IMR-90 (cell line): Measurements from ENCODE around the gene OSBPL1A. TPM values are rescaled to one million over a fixed set of nuclear protein-coding genes. Genes with fewer than 3 reads are reported as not detected.

Experiments
- ATAC-seq: fragments of 200-7000 bp; cut with Tn5 transposase; 2 replicates; pipeline ENCODE4 v1.9.1; 2020; ENCODE audit warnings: low read depth, mild to moderate bottlenecking, moderate library complexity
- BruUV-seq: library from RNA; stranded (reverse); fragments of 400-500 nt; replicated peaks from 2 replicates; lab custom pipeline; 2021; lab: Mats Ljungman, UMichigan
- CTCF ChIA-PET: fragments of 300-600 bp; formaldehyde crosslinking; extraction: SDS; loops from one replicate; lab custom pipeline; 2021; ENCODE audit warnings: antibody characterized with exemption; lab: Yijun Ruan, JAX
- POLR2A ChIA-PET: fragments of 300-600 bp; sonication (Branson Sonifier 250); formaldehyde crosslinking; loops from one replicate; lab custom pipeline; 2022; ENCODE audit warnings: antibody characterized with exemption; ENCODE audit not compliant: unreplicated experiment; lab: Charles Lee
- DNase-seq: peaks from one replicate; pipeline ENCODE4 v3.0.0; 2013
- H2AFZ ChIP-seq: replicated peaks from 2 replicates; pipeline ENCODE3; 2013; ENCODE audit warnings: low read length, mild to moderate bottlenecking; ENCODE audit not compliant: poor library complexity
- H2AK5ac ChIP-seq: 2 replicates; pipeline ENCODE4 v1.6.1; 2013; ENCODE audit warnings: low read depth, low read length, inconsistent platforms
- H2AK9ac ChIP-seq: replicated peaks from 2 replicates; pipeline ENCODE3; 2013; ENCODE audit warnings: mild to moderate bottlenecking, low read depth, low read length, moderate library complexity; ENCODE audit not compliant: poor library complexity
- H2BK120ac ChIP-seq: 2 replicates; pipeline ENCODE4 v1.6.1; 2013; ENCODE audit warnings: low read depth, low read length, inconsistent platforms
- H2BK15ac ChIP-seq: 3 replicates; pipeline ENCODE4 v1.6.1; 2013; ENCODE audit warnings: low read depth, low read length, inconsistent platforms
- H2BK20ac ChIP-seq: 2 replicates; pipeline ENCODE4 v1.6.1; 2013; ENCODE audit warnings: low read depth, mild to moderate bottlenecking, inconsistent platforms, low read length, moderate library complexity
- H2BK5ac ChIP-seq: 2 replicates; pipeline ENCODE4 v1.6.1; 2013; ENCODE audit warnings: mild to moderate bottlenecking, low read depth, low read length, inconsistent platforms; ENCODE audit not compliant: poor library complexity, severe bottlenecking
- H3K14ac ChIP-seq: replicated peaks from 2 replicates; pipeline ENCODE4 v1.6.1; 2013; ENCODE audit warnings: low read depth, low read length, inconsistent platforms
- H3K18ac ChIP-seq: 2 replicates; pipeline ENCODE4 v1.6.1; 2013; ENCODE audit warnings: low read depth, low read length, control low read depth
- H3K23ac ChIP-seq: 2 replicates; pipeline ENCODE4 v1.6.1; 2013; ENCODE audit warnings: low read depth, low read length, inconsistent platforms
- H3K27ac ChIP-seq: 2 replicates; pipeline ENCODE4 v1.5.1; 2013; ENCODE audit warnings: mild to moderate bottlenecking, control low read depth, low read length; ENCODE audit not compliant: insufficient read depth
- H3K27me3 ChIP-seq: 2 replicates; pipeline ENCODE4 v1.6.1; 2013; ENCODE audit warnings: low read length; ENCODE audit not compliant: control insufficient read depth, insufficient read depth
- H3K36me3 ChIP-seq: 2 replicates; pipeline ENCODE4 v1.6.1; 2013; ENCODE audit warnings: low read length, mixed read lengths; ENCODE audit not compliant: control insufficient read depth, insufficient read depth
- H3K4ac ChIP-seq: 2 replicates; pipeline ENCODE4 v1.6.1; 2013; ENCODE audit warnings: low read depth, low read length, inconsistent platforms
- H3K4me1 ChIP-seq: 2 replicates; pipeline ENCODE4 v1.6.1; 2013; ENCODE audit warnings: low read length, mixed read lengths; ENCODE audit not compliant: control insufficient read depth, insufficient read depth
- H3K4me2 ChIP-seq: 2 replicates; pipeline ENCODE4 v1.6.1; 2013; ENCODE audit warnings: low read depth, mild to moderate bottlenecking, control low read depth, low read length, moderate library complexity
- H3K4me3 ChIP-seq: 2 replicates; pipeline ENCODE4 v1.5.1; 2013; ENCODE audit warnings: low read depth, mild to moderate bottlenecking, control low read depth, low read length, moderate library complexity; ENCODE audit not compliant: insufficient read depth
- H3K56ac ChIP-seq: 2 replicates; pipeline ENCODE4 v1.6.1; 2013; ENCODE audit warnings: low read length, inconsistent platforms; ENCODE audit not compliant: insufficient read depth; ENCODE audit errors: extremely low read depth
- H3K79me1 ChIP-seq, 2 experiments: 2 replicates each; pipeline ENCODE4 v1.6.1; 2013; ENCODE audit warnings: low read length in 2 of 2, inconsistent platforms in 1 of 2, low read depth in 1 of 2
- H3K9ac ChIP-seq: 2 replicates; pipeline ENCODE4 v1.6.1; 2013; ENCODE audit warnings: low read depth, low read length, control low read depth
- H3K9me1 ChIP-seq: 2 replicates; pipeline ENCODE4 v1.6.1; 2013; ENCODE audit warnings: low read length, inconsistent platforms; ENCODE audit not compliant: insufficient read depth
- H3K9me3 ChIP-seq: 2 replicates; pipeline ENCODE4 v1.6.1; 2013; ENCODE audit warnings: low read length; ENCODE audit not compliant: control insufficient read depth, insufficient read depth
- H4K20me1 ChIP-seq: 2 replicates; pipeline ENCODE4 v1.6.1; 2013; ENCODE audit warnings: low read length, inconsistent platforms; ENCODE audit not compliant: insufficient read depth
- H4K5ac ChIP-seq: 2 replicates; pipeline ENCODE4 v1.6.1; 2013; ENCODE audit warnings: mild to moderate bottlenecking, low read depth, low read length, control low read depth
- H4K8ac ChIP-seq, 2 experiments: 2 replicates each; pipeline ENCODE4 v1.6.1; 2013; ENCODE audit warnings: low read depth in 2 of 2, low read length in 2 of 2, control low read depth in 1 of 2, inconsistent platforms in 1 of 2
- H4K91ac ChIP-seq: 2 replicates; pipeline ENCODE4 v1.6.1; 2013; ENCODE audit warnings: low read depth, low read length, inconsistent platforms; ENCODE audit not compliant: insufficient read depth
- BHLHE40 ChIP-seq: fragments of 150-350 bp; IDR thresholded peaks from 2 replicates; pipeline ENCODE4 v1.6.1; 2016; ENCODE audit warnings: mild to moderate bottlenecking, low read depth, low read length
- CEBPB ChIP-seq: IDR thresholded peaks from 2 replicates; pipeline ENCODE4 v1.6.1; 2012; ENCODE audit warnings: low read depth, low read length, improper control_type of control experiment
- CHD1 ChIP-seq: IDR thresholded peaks from 2 replicates; pipeline ENCODE4 v1.6.1; 2012; ENCODE audit warnings: low read depth, low read length, improper control_type of control experiment
- ELK1 ChIP-seq: fragments of 150-350 bp; IDR thresholded peaks from 2 replicates; pipeline ENCODE4 v1.6.1; 2016; ENCODE audit warnings: low read depth, mild to moderate bottlenecking, low read length, moderate library complexity, borderline replicate concordance
- FOS ChIP-seq: fragments of 150-350 bp; IDR thresholded peaks from 2 replicates; pipeline ENCODE4 v1.6.1; 2016; ENCODE audit warnings: low read depth, low read length
- MXI1 ChIP-seq: IDR thresholded peaks from 2 replicates; pipeline ENCODE4 v1.6.1; 2012; ENCODE audit warnings: low read depth, mild to moderate bottlenecking, low read length, moderate library complexity, borderline replicate concordance
- NFE2L2 ChIP-seq: fragments of 150-350 bp; IDR thresholded peaks from 2 replicates; pipeline ENCODE4 v1.6.1; 2016; ENCODE audit warnings: low read depth, mild to moderate bottlenecking, low read length
- POLR2A ChIP-seq: IDR thresholded peaks from 2 replicates; pipeline ENCODE4 v1.6.1; 2012; ENCODE audit warnings: mild to moderate bottlenecking, low read depth, low read length
- RAD21 ChIP-seq: IDR thresholded peaks from 2 replicates; pipeline ENCODE4 v1.6.1; 2012; ENCODE audit warnings: low read length, improper control_type of control experiment
- RFX5 ChIP-seq: IDR thresholded peaks from 2 replicates; pipeline ENCODE4 v1.8.0; 2012; ENCODE audit warnings: low read depth, mild to moderate bottlenecking, low read length, moderate library complexity
- SMC3 ChIP-seq: fragments of 150-350 bp; IDR thresholded peaks from 2 replicates; pipeline ENCODE4 v1.6.1; 2016; ENCODE audit warnings: low read depth, mild to moderate bottlenecking, antibody characterized with exemption, low read length, moderate library complexity
- USF2 ChIP-seq: fragments of 150-350 bp; IDR thresholded peaks from 2 replicates; pipeline ENCODE4 v1.6.1; 2017; ENCODE audit warnings: mild to moderate bottlenecking, antibody characterized with exemption, low read length, low read depth
- WGBS, 2 experiments: methylation state at CpG; one replicate each; pipeline versions ENCODE4 v1.1.5 to v1.1.7; 2013; ENCODE audit warnings: missing lambda C conversion rate in 2 of 2; ENCODE audit not compliant: insufficient read length in 1 of 2; ENCODE audit errors: extremely low coverage in 2 of 2; 5-methylcytosine and 5-hydroxymethylcytosine counted together
- dilution Hi-C: fragments of 300-500 bp; cut with HindIII; formaldehyde crosslinking; loops from one replicate; pipeline ENCODE4 v1.14.3; 2018; ENCODE audit warnings: low sequenced_read_pairs; ENCODE audit not compliant: unreplicated experiment
- in situ Hi-C: fragments of 300-500 bp; cut with MboI; formaldehyde crosslinking; loops from 3 replicates; pipeline ENCODE4 v1.14.3; 2019; ENCODE audit warnings: low sequenced_read_pairs, inconsistent platforms, mixed read lengths
- intact Hi-C: fragments of 100-400 bp; cut with micrococcal nuclease; formaldehyde crosslinking; loops from 2 replicates; pipeline ENCODE4 v1.10.0; 2022
- polyA plus RNA-seq, 3 experiments: library from polyadenylated mRNA; depleted of rRNA; stranded (reverse); fragments of >200 nt; gene quantifications; 2 replicates each; pipeline ENCODE4 v1.2.3, GENCODE V29; 2012; ENCODE audit warnings: low replicate concordance in 1 of 3
- total RNA-seq: library from RNA; depleted of rRNA; stranded (reverse); fragments of >200 nt; gene quantifications from 2 replicates; pipeline ENCODE4 v1.2.3, GENCODE V29; 2012

The OSBPL1A gene
- total and polyA plus RNA-seq, 2 of the 4 experiments (the other 2 are of a cell fraction), result 29.4 to 70.4 TPM

- Histone ChIP-seq H3K9ac (no peak overlapping the region), H4K91ac (no peak overlapping the region), H2BK15ac (no peak overlapping the region), H3K18ac (no peak overlapping the region), H3K56ac (no peak overlapping the region), H2AFZ (no peak overlapping the region), H3K9me3 (no peaks in the 10 kb centered on the region), H3K14ac (no peak overlapping the region), H2BK5ac (no peak overlapping the region), H4K5ac (no peak overlapping the region), H4K8ac (no peak overlapping the region), H2BK120ac (no peak overlapping the region), H3K27me3 (no peaks in the 10 kb centered on the region), H3K23ac (no peak overlapping the region), H2AK9ac (no peak overlapping the region), H4K20me1 (no peaks in the 10 kb centered on the region), H3K79me1 (no peaks in the 10 kb centered on the region), H2AK5ac (no peak overlapping the region), H3K4me3 (no peak overlapping the region), H3K4ac (no peak overlapping the region), H2BK20ac (no peak overlapping the region), H3K27ac (no peak overlapping the region), H3K9me1 (0 out of 2 replicates have a peak, but pooled peaks cover 6% of the 10 kb centered on the region), H3K4me2 (no peak overlapping the region), H3K36me3 (peaks cover 2% of the 10 kb centered on the region; the same call in 1 of the 2 replicates), H3K4me1 (peaks cover 3% of the 10 kb centered on the region)
- ChIA-PET CTCF (interaction anchor here (1.2 kb wide), 1 partner anchor 10 kb away, joined by 3 read pairs; no protein-coding TSS in a partner anchor), POLR2A (no interaction called here)
- DNase-seq (no peak), ATAC-seq (no peak)
- no TSS peak for BruUV-seq
- intact Hi-C loops (no loop called here), dilution Hi-C loops (no loop called here), in situ Hi-C loops (no loop called here)
- WGBS, 2 experiments, result no CpG with 5 or more reads among the region's 4 CpGs
- TF ChIP-seq ELK1, result no peak
- no peak for TF ChIP-seq CHD1
- TF ChIP-seq POLR2A, result no peak
- TF ChIP-seq FOS, result no peak
- TF ChIP-seq CEBPB, result no peak
- no peak for TF ChIP-seq BHLHE40
- TF ChIP-seq MXI1, result no peak
- TF ChIP-seq SMC3, result no peak
- TF ChIP-seq RAD21, result no peak
- TF ChIP-seq USF2, result no peak
- TF ChIP-seq RFX5, result no peak
- no peak for TF ChIP-seq NFE2L2
These were observed 27.5 kb downstream of the OSBPL1A start for GRCh38 chr18:24370120-24370519.
